HepG2 (cell line): ENCODE measurements around the gene ANKS3. TPM values are rescaled to one million over a fixed set of nuclear protein-coding genes. Genes with fewer than 3 reads are reported as not detected.
A peak's percentile ranks its signal among the peaks of the same experiment; 100 is the strongest.

Experiments
- ATAC-seq: fragments of 200-7000 bp; cut with Tn5 transposase; 3 replicates; pipeline ENCODE4 v1.9.1; 2020; ENCODE audit warnings: mild to moderate bottlenecking, moderate library complexity
- BruUV-seq: library from RNA; stranded (reverse); fragments of 400-500 nt; replicated peaks from 2 replicates; lab custom pipeline; 2021; lab: Mats Ljungman, UMichigan
- CTCF ChIA-PET: fragments of 300-600 bp; formaldehyde crosslinking; extraction: SDS; loops from one replicate; lab custom pipeline; 2021; ENCODE audit warnings: low total read pairs, inconsistent platforms, low intra/inter-chr PET ratio; lab: Yijun Ruan, JAX
- POLR2A ChIA-PET: fragments of 350-600 bp; sonication (Branson Sonifier 250); formaldehyde crosslinking; loops from one replicate; lab custom pipeline; 2020; ENCODE audit warnings: antibody characterized with exemption, inconsistent platforms; lab: Yijun Ruan, JAX
- DNase-seq: peaks from one replicate; pipeline ENCODE4 v3.0.0-alpha.2; 2015; ENCODE audit warnings: low spot score
- FAIRE-seq: peaks from 3 replicates; lab custom pipeline; 2011; peaks lifted over from hg19 to GRCh38; lab: Jason Lieb, UNC
- H2AFZ ChIP-seq: one replicate; pipeline ENCODE4 v1.6.1; 2011; ENCODE audit warnings: low read length, inconsistent platforms
- H3K27ac ChIP-seq: fragments of 300-600 bp; 3 replicates; pipeline ENCODE4 v1.8.0; 2011; ENCODE audit warnings: mixed run types, mild to moderate bottlenecking, mixed read lengths, low read length, inconsistent platforms; ENCODE audit not compliant: insufficient read depth; ENCODE audit errors: extremely low read length
- H3K27me3 ChIP-seq, 2 experiments: fragments of 200-600 bp in 1 of 2; 2 replicates in 1 of 2; 3 replicates in 1 of 2; pipeline versions ENCODE4 v1.6.0 to v1.8.0; 2011; ENCODE audit warnings: low read length in 2 of 2, mild to moderate bottlenecking in 2 of 2, moderate library complexity in 2 of 2, inconsistent platforms in 1 of 2; ENCODE audit not compliant: insufficient read depth in 2 of 2, control insufficient read depth in 1 of 2
- H3K36me3 ChIP-seq, 2 experiments: fragments of 200-600 bp in 1 of 2; replicated peaks in 1 of 2; 2 replicates in 1 of 2; 3 replicates in 1 of 2; pipeline versions ENCODE4 v1.5.1 to v1.8.0; 2011; ENCODE audit warnings: low read length in 2 of 2, inconsistent platforms in 1 of 2; ENCODE audit not compliant: insufficient read depth in 2 of 2, control insufficient read depth in 1 of 2
- H3K4me1 ChIP-seq: 2 replicates; pipeline ENCODE4 v1.5.1; 2012; ENCODE audit warnings: low read length, inconsistent platforms; ENCODE audit not compliant: insufficient read depth
- H3K4me2 ChIP-seq: 2 replicates; pipeline ENCODE4 v1.6.0; 2011; ENCODE audit warnings: low read depth, low read length, inconsistent platforms
- H3K4me3 ChIP-seq, 3 experiments: fragments of 200-600 bp in 1 of 3; sonication (generic), shearing (Covaris generic) in 1 of 3; replicated peaks in 1 of 3; 2 replicates each; pipeline ENCODE4 v1.5.1; 2011 to 2016; ENCODE audit warnings: low read length in 3 of 3, inconsistent platforms in 2 of 3, low read depth in 2 of 3, mild to moderate bottlenecking in 2 of 3, control low read depth in 1 of 3, mixed read lengths in 1 of 3; ENCODE audit not compliant: insufficient read depth in 1 of 3
- H3K79me2 ChIP-seq: one replicate; pipeline ENCODE4 v1.6.1; 2011; ENCODE audit warnings: low read length, inconsistent platforms; ENCODE audit not compliant: insufficient read depth
- H3K9ac ChIP-seq: 2 replicates; pipeline ENCODE4 v1.6.0; 2011; ENCODE audit warnings: mild to moderate bottlenecking, low read depth, low read length, inconsistent platforms; ENCODE audit not compliant: insufficient read depth
- H3K9me3 ChIP-seq: 2 replicates; pipeline ENCODE4 v1.5.1; 2012; ENCODE audit warnings: mild to moderate bottlenecking, low read length
- H4K20me1 ChIP-seq: 2 replicates; pipeline ENCODE4 v1.6.0; 2011; ENCODE audit warnings: inconsistent platforms, mild to moderate bottlenecking, low read length, moderate library complexity; ENCODE audit not compliant: insufficient read depth
- ATRX ChIP-seq: sonication (generic); formaldehyde crosslinking; IDR thresholded peaks from 2 replicates; pipeline ENCODE4 v1.4.0; 2020; ENCODE audit warnings: missing genetic modification reagents, borderline replicate concordance
- BORCS8-MEF2B ChIP-seq: sonication (generic); formaldehyde crosslinking; IDR thresholded peaks from 2 replicates; pipeline ENCODE4 v1.8.0; 2022; ENCODE audit warnings: mild to moderate bottlenecking, missing genetic modification reagents
- CBX2 ChIP-seq, 2 experiments: fragments of 200-600 bp in 1 of 2; sonication (generic); formaldehyde crosslinking in 1 of 2; IDR thresholded peaks; 2 replicates each; pipeline versions ENCODE4 v1.7.0 to v1.8.1; 2018 to 2022; ENCODE audit warnings: low read depth in 2 of 2, low read length in 1 of 2, mild to moderate bottlenecking in 1 of 2, missing genetic modification reagents in 1 of 2
- ELF3 ChIP-seq: IDR thresholded peaks from 2 replicates; pipeline ENCODE4 v1.6.1; 2016; ENCODE audit warnings: missing genetic modification reagents, missing compliant biosample characterization
- FOXM1 ChIP-seq: sonication (generic); formaldehyde crosslinking; IDR thresholded peaks from 2 replicates; pipeline ENCODE4 v1.5.0; 2020; ENCODE audit warnings: missing genetic modification reagents
- GTF3A ChIP-seq: sonication (generic); formaldehyde crosslinking; conservative IDR thresholded peaks from 2 replicates; pipeline ENCODE4 v1.4.0; 2020; ENCODE audit warnings: mild to moderate bottlenecking, missing genetic modification reagents
- HNRNPL ChIP-seq: fragments of 200-400 bp; formaldehyde crosslinking; IDR thresholded peaks from 2 replicates; pipeline ENCODE4 v1.6.1; 2017; ENCODE audit warnings: mild to moderate bottlenecking, low read depth, low read length
- KLF16 ChIP-seq, 2 experiments: sonication (generic) in 1 of 2; formaldehyde crosslinking in 1 of 2; IDR thresholded peaks; 2 replicates each; pipeline versions ENCODE4 v1.6.1 to v1.8.0; 2016 to 2023; ENCODE audit warnings: missing genetic modification reagents in 2 of 2, missing compliant biosample characterization in 1 of 2
- MAF1 ChIP-seq: sonication (generic); formaldehyde crosslinking; IDR thresholded peaks from 2 replicates; pipeline ENCODE4 v1.5.0; 2020; ENCODE audit warnings: missing genetic modification reagents, borderline replicate concordance
- NFATC3 ChIP-seq: sonication (generic); formaldehyde crosslinking; IDR thresholded peaks from 2 replicates; pipeline ENCODE4 v1.5.1; 2020; ENCODE audit warnings: mild to moderate bottlenecking, missing genetic modification reagents
- PBX3 ChIP-seq: sonication (generic); formaldehyde crosslinking; IDR thresholded peaks from 2 replicates; pipeline ENCODE4 v1.8.1; 2023; ENCODE audit warnings: missing genetic modification reagents, inconsistent platforms, borderline replicate concordance
- PPARG ChIP-seq: conservative IDR thresholded peaks from 2 replicates; pipeline ENCODE4 v1.6.1; 2016; ENCODE audit warnings: missing biosample characterization, missing genetic modification reagents
- SIN3A ChIP-seq: IDR thresholded peaks from 2 replicates; pipeline ENCODE4 v1.6.1; 2011; ENCODE audit warnings: low read depth, mild to moderate bottlenecking, control low read depth, low read length, borderline replicate concordance
- YY1 ChIP-seq: IDR thresholded peaks from 2 replicates; pipeline ENCODE4 v1.6.1; 2011; ENCODE audit warnings: low read length, low read depth, moderate library complexity, mild to moderate bottlenecking; ENCODE audit not compliant: insufficient read depth, insufficient replicate concordance
- ZNF234 ChIP-seq: sonication (generic); formaldehyde crosslinking; conservative IDR thresholded peaks from 2 replicates; pipeline ENCODE4 v1.5.1; 2020; ENCODE audit warnings: mild to moderate bottlenecking, missing genetic modification reagents
- ZNF354B ChIP-seq: sonication (generic); formaldehyde crosslinking; IDR thresholded peaks from 2 replicates; pipeline ENCODE4 v1.8.0; 2022; ENCODE audit warnings: mild to moderate bottlenecking, missing genetic modification reagents
- ZNF576 ChIP-seq: sonication (generic); formaldehyde crosslinking; IDR thresholded peaks from 2 replicates; pipeline ENCODE4 v1.4.0; 2020; ENCODE audit warnings: mild to moderate bottlenecking, missing genetic modification reagents
- ZNF597 ChIP-seq: sonication (generic); formaldehyde crosslinking; IDR thresholded peaks from 2 replicates; pipeline ENCODE4 v1.5.0; 2020; ENCODE audit warnings: missing genetic modification reagents
- ZNF747 ChIP-seq: sonication (generic); formaldehyde crosslinking; IDR thresholded peaks from 2 replicates; pipeline ENCODE4 v1.8.1; 2023; ENCODE audit warnings: missing genetic modification reagents, mild to moderate bottlenecking, borderline replicate concordance
- ZNF781 ChIP-seq: sonication (generic); formaldehyde crosslinking; IDR thresholded peaks from 2 replicates; pipeline ENCODE4 v1.5.1; 2020; ENCODE audit warnings: borderline replicate concordance, mild to moderate bottlenecking, missing genetic modification reagents; ENCODE audit errors: not compliant biosample characterization
- ZSCAN20 ChIP-seq: sonication (generic); formaldehyde crosslinking; IDR thresholded peaks from 2 replicates; pipeline ENCODE4 v1.4.0; 2020; ENCODE audit warnings: missing genetic modification reagents, mild to moderate bottlenecking, borderline replicate concordance
- WGBS: methylation state at CpG from one replicate; pipeline ENCODE4 v1.1.6; 2017; ENCODE audit warnings: low lambda C conversion rate; 5-methylcytosine and 5-hydroxymethylcytosine counted together
- in situ Hi-C: cut with HindIII; loops from 2 replicates; pipeline ENCODE4 v1.10.0; 2017; ENCODE audit warnings: low pct_unique_long_range_greater_than_20kb; ENCODE audit not compliant: extremely low pct_ligation_motif_present
- intact Hi-C: fragments of 100-400 bp; cut with micrococcal nuclease; formaldehyde crosslinking; loops from one replicate; pipeline ENCODE4 v1.10.0; 2022; ENCODE audit not compliant: unreplicated experiment
- polyA plus RNA-seq, 8 experiments: library from polyadenylated mRNA; depleted of rRNA in 3 of 8; stranded (reverse) in 7 of 8; unstranded in 1 of 8; fragments of >200 nt; fragmentation: Illumina TruSeq in 4 of 8; extraction: Trizol in 4 of 8; gene quantifications; 2 replicates each; pipeline versions ENCODE4 v1.2.1 to v1.2.3, GENCODE V29; 2011 to 2016; ENCODE audit warnings: low read depth in 4 of 8, missing spikeins in 1 of 8, mixed read lengths in 1 of 8; ENCODE audit not compliant: insufficient read depth in 1 of 8
- total RNA-seq, 5 experiments: library from RNA; depleted of rRNA; stranded (reverse); fragments of >200 nt; fragmentation: Illumina TruSeq; extraction: Trizol; gene quantifications; 2 replicates each; pipeline ENCODE4 v1.2.3, GENCODE V29; 2016; ENCODE audit warnings: low read depth in 1 of 5

ANKS3 gene
- total and polyA plus RNA-seq, 2 of the 13 experiments (the other 11 are each of a cell fraction or from before 2014, with no cell fraction given): 11.4 to 15.9 TPM

GRCh38 chr16:4660454-4661007 lies 73.5 kb downstream of the ANKS3 start:
- Histone ChIP-seq H3K27me3 (no peaks in the 10 kb centered on the region), H3K36me3 (peaks cover 20 to 22% of the 10 kb centered on the region in 2 experiments; a peak in 4 of 5 replicates), H3K9ac (peak overlapping the region; percentile 43; the same call in 1 of the 2 replicates), H3K27ac (peak overlapping the region; percentile 68), H3K79me2 (no peaks in the 10 kb centered on the region), H3K4me3 (no peak overlapping the region), H2AFZ (no peak overlapping the region), H3K4me1 (peaks cover 73% of the 10 kb centered on the region), H3K9me3 (no peaks in the 10 kb centered on the region), H4K20me1 (no peaks in the 10 kb centered on the region), H3K4me2 (peak overlapping the region; percentile 10; the same call in 1 of the 2 replicates)
- in situ Hi-C loops: loop anchor here (5.0 kb wide), 1 partner anchor 43 kb away; no protein-coding TSS in a partner anchor
- DNase-seq: peak; percentile 84
- ChIA-PET CTCF (no interaction called here), POLR2A (interaction anchor here (1.0 to 1.6 kb wide), 4 partner anchors 32 to 184 kb away, joined by 3 to 4 read pairs (median 3); partner anchors contain the start of gene HMOX2)
- peak; percentile 67 for ATAC-seq
- peak; percentile 43 for FAIRE-seq
- no TSS peak for BruUV-seq
- intact Hi-C loops: no loop called here
- WGBS: 25% methylated on average over 9 of the region's 18 CpGs
- TF ChIP-seq ATRX (CRISPR knock-in tag): no peak
- TF ChIP-seq ZNF234 (CRISPR knock-in tag): no peak
- peak; percentile 90 for TF ChIP-seq SIN3A
- TF ChIP-seq PBX3 (CRISPR knock-in tag): no peak
- no peak for TF ChIP-seq ZNF781 (CRISPR knock-in tag)
- TF ChIP-seq ZSCAN20 (CRISPR knock-in tag): no peak
- no peak for TF ChIP-seq KLF16 (CRISPR knock-in tag; IDR thresholded peaks at IDR 0.05)
- TF ChIP-seq HNRNPL: 0 out of 2 replicates have a peak, but pooled peaks have one; percentile 20
- no peak for TF ChIP-seq MAF1 (CRISPR knock-in tag)
- TF ChIP-seq YY1: peak; percentile 13
- TF ChIP-seq BORCS8-MEF2B (CRISPR knock-in tag): no peak
- TF ChIP-seq ZNF354B (CRISPR knock-in tag): no peak
- TF ChIP-seq ZNF747: no peak
- no peak for TF ChIP-seq ZNF576
- no peak for TF ChIP-seq ZNF597 (CRISPR knock-in tag)
- no peak for TF ChIP-seq FOXM1 (CRISPR knock-in tag)
- no peak for TF ChIP-seq CBX2 (IDR thresholded peaks at IDR 0.05; ENCODE audit: low read depth, low read length)
- no peak for TF ChIP-seq CBX2 (CRISPR knock-in tag; IDR thresholded peaks at IDR 0.05; ENCODE audit: low read depth)
- no peak for TF ChIP-seq NFATC3 (CRISPR knock-in tag)
- peak; percentile 39; the same call in 1 of the 2 replicates for TF ChIP-seq ELF3
- no peak for TF ChIP-seq PPARG (CRISPR knock-in tag)
- no peak for TF ChIP-seq GTF3A (CRISPR knock-in tag)
